ENCODE measurements around the gene CDH24. TPM values are rescaled to one million over a fixed set of nuclear protein-coding genes. Genes with fewer than 3 reads are reported as not detected.
A peak's percentile ranks its signal among the peaks of the same experiment; 100 is the strongest.

The CDH24 gene
- total and polyA plus RNA-seq, 2 donors (not counting 3 experiments of a cell fraction or from before 2014, with no cell fraction given) = 21.7 to 52.9 TPM

- TF ChIP-seq GATA2 (IDR thresholded peaks at IDR 0.05; ENCODE audit: insufficient read depth, insufficient read length, low read depth, low read length) (no peak), FOS (IDR thresholded peaks at IDR 0.05; ENCODE audit: borderline replicate concordance, insufficient read depth, low read length) (no peak), JUN (IDR thresholded peaks at IDR 0.05; ENCODE audit: borderline replicate concordance, insufficient read depth, insufficient read length, low read depth) (no peak), MAX (IDR thresholded peaks at IDR 0.05; ENCODE audit: insufficient read depth, insufficient read length) (no peak), MYC (IDR thresholded peaks at IDR 0.05; ENCODE audit: low read depth, low read length) (no peak), POLR2A (IDR thresholded peaks at IDR 0.05; ENCODE audit: low read depth, low read length) (no peak), POLR2AphosphoS5 (IDR thresholded peaks at IDR 0.05; ENCODE audit: insufficient read depth, low read depth, low read length) (no peak), EZH2 (IDR thresholded peaks at IDR 0.05; ENCODE audit: borderline replicate concordance, low read depth, low read length, severe bottlenecking) (no peak)
- TF ChIP-seq, protein P1, sequence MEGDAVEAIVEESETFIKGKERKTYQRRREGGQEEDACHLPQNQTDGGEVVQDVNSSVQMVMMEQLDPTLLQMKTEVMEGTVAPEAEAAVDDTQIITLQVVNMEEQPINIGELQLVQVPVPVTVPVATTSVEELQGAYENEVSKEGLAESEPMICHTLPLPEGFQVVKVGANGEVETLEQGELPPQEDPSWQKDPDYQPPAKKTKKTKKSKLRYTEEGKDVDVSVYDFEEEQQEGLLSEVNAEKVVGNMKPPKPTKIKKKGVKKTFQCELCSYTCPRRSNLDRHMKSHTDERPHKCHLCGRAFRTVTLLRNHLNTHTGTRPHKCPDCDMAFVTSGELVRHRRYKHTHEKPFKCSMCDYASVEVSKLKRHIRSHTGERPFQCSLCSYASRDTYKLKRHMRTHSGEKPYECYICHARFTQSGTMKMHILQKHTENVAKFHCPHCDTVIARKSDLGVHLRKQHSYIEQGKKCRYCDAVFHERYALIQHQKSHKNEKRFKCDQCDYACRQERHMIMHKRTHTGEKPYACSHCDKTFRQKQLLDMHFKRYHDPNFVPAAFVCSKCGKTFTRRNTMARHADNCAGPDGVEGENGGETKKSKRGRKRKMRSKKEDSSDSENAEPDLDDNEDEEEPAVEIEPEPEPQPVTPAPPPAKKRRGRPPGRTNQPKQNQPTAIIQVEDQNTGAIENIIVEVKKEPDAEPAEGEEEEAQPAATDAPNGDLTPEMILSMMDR (IDR thresholded peaks at IDR 0.05; ENCODE audit: extremely low read depth in 1 of 2, insufficient read depth in 1 of 2, low read depth in 1 of 2, low read length in 2 of 2) = no peak
- peaks cover 0 to 6% of the 10 kb centered on the region in 2 experiments for H3K36me3 ChIP-seq (ENCODE audit: control insufficient read depth in 2 of 2, extremely low read depth in 1 of 2, insufficient read depth in 2 of 2, low read length in 2 of 2)
- H3K27me3 ChIP-seq (ENCODE audit: control insufficient read depth in 2 of 2, insufficient read depth in 2 of 2, low read length in 2 of 2) = no peaks in the 10 kb centered on the region
- no peak overlapping the region for H3K9ac ChIP-seq (replicated peaks; ENCODE audit: extremely low read depth, insufficient read depth, low read length)
- H3K79me2 ChIP-seq (ENCODE audit: control insufficient read depth, insufficient read depth, low read length) = no peaks in the 10 kb centered on the region
- BruUV-seq (replicated peaks) = no TSS peak
- intact Hi-C loops (cut with micrococcal nuclease) = loop anchor here (1.0 to 2.0 kb wide), 4 partner anchors 8 to 53 kb away; no protein-coding TSS in a partner anchor
- DNase-seq (ENCODE audit: low read depth, low spot score) (no peak), FAIRE-seq (no peak)
- H4K20me1 ChIP-seq (replicated peaks; ENCODE audit: control insufficient read depth, extremely low read depth, insufficient read depth, low read length) = no peaks in the 10 kb centered on the region
- ChIA-PET CTCF (interaction anchor here (1.4 to 4.0 kb wide), 6 partner anchors 9 to 62 kb away, joined by 5 to 34 read pairs (median 19); partner anchors contain the start of gene CDH24), POLR2A (interaction anchor here (0.6 to 1.6 kb wide), 3 partner anchors 14 to 53 kb away, joined by 3 to 5 read pairs (median 4); no protein-coding TSS in a partner anchor)
- peak overlapping the region; percentile 32 for H3K27ac ChIP-seq (ENCODE audit: insufficient read depth, low read depth, low read length)
- H3K4me3 ChIP-seq (replicated peaks in 1 of 3; ENCODE audit: insufficient read depth in 1 of 3, low read depth in 1 of 3, low read length in 3 of 3) = no peak overlapping the region
- H3K9me3 ChIP-seq (replicated peaks; ENCODE audit: control insufficient read depth, insufficient read depth, low read length) = no peaks in the 10 kb centered on the region
- no peak overlapping the region for H3K4me2 ChIP-seq (ENCODE audit: insufficient read depth, low read length)
- peaks cover 41% of the 10 kb centered on the region for H3K4me1 ChIP-seq (ENCODE audit: control insufficient read depth, extremely low read depth, insufficient read depth, low read length)
- dilution Hi-C loops (cut with MboI; ENCODE audit: extremely low pct_ligation_motif_present, low sequenced_read_pairs) = no loop called here
- peak overlapping the region; percentile 43 for H2AFZ ChIP-seq (ENCODE audit: low read depth, low read length)
- H3K9me1 ChIP-seq (replicated peaks; ENCODE audit: control insufficient read depth, extremely low read depth, insufficient read depth, low read length) = no peaks in the 10 kb centered on the region
Observed at GRCh38 chr14:23047751-23048693, 9.3 kb downstream of the CDH24 start.
